Adrenal gland (tissue), 5 donors: ENCODE results near the gene TIAL1.

Experiments
- POLR2A ChIP-seq, 2 donors: fragments of 450-650 bp; IDR thresholded peaks; one replicate each; pipeline ENCODE4 v1.6.1; 2017; ENCODE audit warnings: antibody characterized with exemption in 2 of 2, mild to moderate bottlenecking in 2 of 2, moderate library complexity in 1 of 2
- TF ChIP-seq, protein P1 (sequence below), 6 experiments: fragments of 450-650 bp in 4 of 6; fragments of 200-600 bp in 2 of 6; sonication (generic) in 1 of 6; IDR thresholded peaks; 1 replicate in 5 of 6; 2 replicates in 1 of 6; pipeline versions ENCODE4 v1.5.1 to v1.8.0; 2016 to 2021; ENCODE audit warnings: antibody characterized with exemption in 6 of 6, mild to moderate bottlenecking in 2 of 6, moderate library complexity in 1 of 6
- donor health status: DM: no; HTN: no; CAD: no.

DNA sequence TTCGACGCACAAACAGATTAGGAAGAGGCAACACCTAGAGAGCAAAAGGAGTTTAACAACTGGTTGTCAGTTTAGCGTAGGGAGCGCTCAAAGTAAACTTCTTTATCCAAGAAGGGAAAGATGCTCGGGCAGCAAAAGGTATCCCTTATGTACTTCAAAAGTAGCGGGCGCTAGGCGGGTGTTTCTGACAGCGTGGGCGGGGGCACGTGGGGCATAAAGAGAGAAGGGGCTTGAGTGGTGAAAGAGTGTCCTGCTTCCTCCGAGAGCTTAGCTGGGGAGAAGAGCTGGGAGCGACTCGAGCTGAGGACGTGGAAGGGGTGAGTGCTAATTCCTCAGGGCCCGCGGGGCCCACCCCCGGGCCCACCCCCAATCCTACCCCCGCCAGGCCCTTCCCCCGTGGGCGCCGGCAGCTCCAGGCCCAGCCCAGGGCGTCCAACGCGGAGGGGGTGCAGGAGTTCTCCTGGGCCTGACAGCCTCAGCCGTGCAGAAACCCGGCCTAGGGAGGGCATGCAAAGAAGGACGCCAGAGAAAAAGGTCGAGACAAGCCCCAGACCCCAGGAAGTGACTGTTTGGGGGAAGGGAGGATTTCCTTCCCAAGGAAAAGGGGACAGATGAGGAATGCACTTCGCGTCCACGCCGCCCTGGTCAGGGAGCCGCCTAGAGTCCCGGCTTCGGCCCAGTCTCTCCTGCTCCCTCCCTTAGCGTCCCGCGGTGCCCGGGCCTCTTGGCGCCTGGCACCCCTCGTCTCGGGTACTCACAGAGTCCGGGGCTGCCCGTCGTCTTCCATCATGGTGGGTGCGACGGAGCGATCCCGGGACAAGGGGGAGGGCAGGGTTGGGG is 868 bp downstream of the TIAL1 start:
- TF ChIP-seq, protein P1, sequence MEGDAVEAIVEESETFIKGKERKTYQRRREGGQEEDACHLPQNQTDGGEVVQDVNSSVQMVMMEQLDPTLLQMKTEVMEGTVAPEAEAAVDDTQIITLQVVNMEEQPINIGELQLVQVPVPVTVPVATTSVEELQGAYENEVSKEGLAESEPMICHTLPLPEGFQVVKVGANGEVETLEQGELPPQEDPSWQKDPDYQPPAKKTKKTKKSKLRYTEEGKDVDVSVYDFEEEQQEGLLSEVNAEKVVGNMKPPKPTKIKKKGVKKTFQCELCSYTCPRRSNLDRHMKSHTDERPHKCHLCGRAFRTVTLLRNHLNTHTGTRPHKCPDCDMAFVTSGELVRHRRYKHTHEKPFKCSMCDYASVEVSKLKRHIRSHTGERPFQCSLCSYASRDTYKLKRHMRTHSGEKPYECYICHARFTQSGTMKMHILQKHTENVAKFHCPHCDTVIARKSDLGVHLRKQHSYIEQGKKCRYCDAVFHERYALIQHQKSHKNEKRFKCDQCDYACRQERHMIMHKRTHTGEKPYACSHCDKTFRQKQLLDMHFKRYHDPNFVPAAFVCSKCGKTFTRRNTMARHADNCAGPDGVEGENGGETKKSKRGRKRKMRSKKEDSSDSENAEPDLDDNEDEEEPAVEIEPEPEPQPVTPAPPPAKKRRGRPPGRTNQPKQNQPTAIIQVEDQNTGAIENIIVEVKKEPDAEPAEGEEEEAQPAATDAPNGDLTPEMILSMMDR (IDR thresholded peaks at IDR 0.05), result no peak
- TF ChIP-seq POLR2A (IDR thresholded peaks at IDR 0.05), result peak in 1 of 2 donors; percentile 9
